SJCRH30 (cell line): ENCODE measurements around the gene EEF2K. TPM values are rescaled to one million over a fixed set of nuclear protein-coding genes. Genes with fewer than 3 reads are reported as not detected.
A peak's percentile ranks its signal among the peaks of the same experiment; 100 is the strongest.
"Not testable (repeated sequence)": the region's sequence is repeated elsewhere in the genome, so short reads cannot be mapped to it uniquely, and the experiment has no call there.

ENCODE experiments used
- DNase-seq, 2 experiments: peaks; one replicate each; pipeline ENCODE4 v3.0.0-alpha.2; 2015 to 2020
- H3K27ac ChIP-seq: fragments of 250-450 bp; sonication (Bioruptor Pico); 2 replicates; pipeline ENCODE4 v1.5.1; 2020; ENCODE audit warnings: mild to moderate bottlenecking, moderate library complexity
- H3K27me3 ChIP-seq: fragments of 250-450 bp; sonication (Bioruptor Pico); 2 replicates; pipeline ENCODE4 v1.5.1; 2020; ENCODE audit warnings: mild to moderate bottlenecking, moderate library complexity
- H3K36me3 ChIP-seq: fragments of 250-450 bp; sonication (Bioruptor Pico); 2 replicates; pipeline ENCODE4 v1.5.1; 2020; ENCODE audit warnings: mild to moderate bottlenecking, moderate library complexity
- H3K4me1 ChIP-seq: fragments of 250-450 bp; sonication (Bioruptor Pico); 2 replicates; pipeline ENCODE4 v1.5.1; 2020; ENCODE audit warnings: mild to moderate bottlenecking, moderate library complexity
- H3K4me3 ChIP-seq: fragments of 250-450 bp; sonication (Bioruptor Pico); 2 replicates; pipeline ENCODE4 v1.5.1; 2020; ENCODE audit warnings: mild to moderate bottlenecking, moderate library complexity
- H3K9me3 ChIP-seq: fragments of 250-450 bp; sonication (Bioruptor Pico); replicated peaks from 2 replicates; pipeline ENCODE4 v1.5.1; 2020; ENCODE audit warnings: mild to moderate bottlenecking, moderate library complexity
- total RNA-seq: library from RNA; depleted of rRNA; stranded (reverse); fragments of >200 nt; shearing (Covaris generic); gene quantifications from 2 replicates; pipeline ENCODE4 v1.2.3, GENCODE V29; 2014

The EEF2K gene
- total RNA-seq, 1 experiment from 2014 or later: 23.0 TPM

- Histone ChIP-seq H3K9me3 (no peaks in the 10 kb centered on the region), H3K4me1 (no peaks in the 10 kb centered on the region), H3K4me3 (peak overlapping the region; percentile 82), H3K27me3 (no peaks in the 10 kb centered on the region), H3K36me3 (no peaks in the 10 kb centered on the region), H3K27ac (peak overlapping the region; percentile 68)
- DNase-seq: peak; percentile 84 to 92
Observed at GRCh38 chr16:22297871-22298733, 92.0 kb downstream of the EEF2K start.

DNA sequence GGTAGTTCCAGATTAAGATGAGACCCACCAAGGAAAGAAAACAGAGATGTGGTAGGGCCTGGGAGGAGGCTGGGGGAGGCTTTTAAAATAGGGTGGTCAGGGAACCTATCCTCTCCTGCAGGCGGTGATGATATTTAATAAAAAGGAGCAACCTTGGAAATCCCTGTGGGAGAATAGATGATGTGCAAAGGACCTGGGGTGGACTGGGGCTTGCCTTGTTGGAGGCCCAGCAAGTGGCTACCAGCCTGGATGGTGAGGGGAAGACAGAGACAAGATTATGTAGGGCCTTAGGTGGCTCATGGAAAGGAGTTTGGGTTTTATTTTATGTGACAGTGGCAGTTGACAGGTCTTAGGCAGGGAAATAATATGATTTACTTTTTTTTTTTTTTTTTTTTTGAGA, 93.0 kb downstream of the EEF2K start:
- H3K27me3 ChIP-seq: no peaks in the 10 kb centered on the region
- no peak for DNase-seq
- H3K36me3 ChIP-seq: no peaks in the 10 kb centered on the region
- no peak overlapping the region for H3K4me3 ChIP-seq
- H3K27ac ChIP-seq: no peak overlapping the region
- no peaks in the 10 kb centered on the region for H3K4me1 ChIP-seq
- no peaks in the 10 kb centered on the region for H3K9me3 ChIP-seq

DNA sequence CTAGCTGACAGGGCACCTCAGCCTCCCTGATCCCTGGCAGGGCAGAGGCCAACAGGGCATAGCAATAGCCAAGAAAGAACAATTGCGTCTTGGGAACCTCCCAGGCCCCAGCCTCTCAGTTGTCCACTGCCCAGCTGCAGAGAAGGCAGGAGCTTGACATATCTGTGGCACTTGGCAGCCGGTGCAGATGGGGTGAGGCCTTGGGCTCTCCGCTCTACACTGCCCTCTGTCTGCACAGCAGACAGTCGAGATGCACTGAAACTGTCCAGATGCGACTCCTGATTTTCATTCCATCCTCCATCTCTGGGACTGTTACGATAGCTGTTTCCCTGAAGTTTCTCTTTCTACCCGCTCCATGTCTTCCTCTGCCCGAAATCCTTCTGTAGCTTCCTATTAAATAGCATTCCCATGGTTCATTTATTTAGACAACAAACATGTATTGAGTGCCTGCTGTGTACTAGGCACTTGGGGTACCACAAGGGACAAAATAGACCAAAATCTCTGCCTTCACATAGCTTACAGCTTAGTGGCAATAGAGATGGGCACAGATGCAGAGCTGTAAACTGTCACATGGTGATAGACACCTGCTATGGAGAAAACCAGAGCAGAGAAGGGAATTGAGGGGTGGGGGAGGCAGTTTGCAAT, 94.5 kb downstream of the EEF2K start:
- no peaks in the 10 kb centered on the region for H3K36me3 ChIP-seq
- H3K4me1 ChIP-seq: no peaks in the 10 kb centered on the region
- no peaks in the 10 kb centered on the region for H3K27me3 ChIP-seq
- DNase-seq: peak; percentile 39 to 48
- no peak overlapping the region for H3K27ac ChIP-seq
- H3K4me3 ChIP-seq: no peak overlapping the region
- no peaks in the 10 kb centered on the region for H3K9me3 ChIP-seq

GRCh38 chr16:22301423-22301822, 95.3 kb downstream of the EEF2K start:
- not testable (repeated sequence) for H3K27me3 ChIP-seq, DNase-seq, H3K9me3 ChIP-seq, H3K36me3 ChIP-seq, H3K27ac ChIP-seq, H3K4me3 ChIP-seq, H3K4me1 ChIP-seq

GRCh38 chr16:22302776-22303363, 96.8 kb downstream of the EEF2K start:
- Histone ChIP-seq H3K36me3 (peaks cover 3% of the 10 kb centered on the region; the same call in 1 of the 2 replicates), H3K4me3 (no peak overlapping the region), H3K4me1 (no peaks in the 10 kb centered on the region), H3K9me3 (no peaks in the 10 kb centered on the region), H3K27ac (no peak overlapping the region), H3K27me3 (no peaks in the 10 kb centered on the region)
- no peak for DNase-seq

DNA sequence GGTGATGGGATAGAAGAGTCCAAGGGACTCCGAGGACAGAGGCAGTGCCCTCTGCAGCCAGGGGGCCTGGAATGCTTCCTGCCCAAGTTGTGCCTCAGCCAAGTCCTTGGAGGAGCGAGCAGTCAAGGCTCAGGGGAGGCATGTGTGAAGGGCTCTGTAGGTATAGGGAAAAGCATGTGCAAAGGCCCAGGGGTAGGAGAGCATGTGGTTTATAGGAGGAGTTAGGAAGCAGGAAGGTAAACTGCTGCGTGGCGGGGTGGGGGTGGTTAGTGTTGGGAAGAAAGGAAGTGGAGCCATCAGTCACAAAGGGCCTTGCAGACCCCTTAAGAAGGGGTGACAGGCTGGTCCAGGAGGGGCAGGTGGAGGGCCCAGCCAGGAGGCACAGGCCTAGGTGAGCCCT, 98.3 kb downstream of the EEF2K start:
- Histone ChIP-seq H3K27ac (no peak overlapping the region), H3K27me3 (no peaks in the 10 kb centered on the region), H3K4me3 (no peak overlapping the region), H3K4me1 (no peaks in the 10 kb centered on the region), H3K36me3 (peaks cover 3% of the 10 kb centered on the region; the same call in 1 of the 2 replicates), H3K9me3 (no peaks in the 10 kb centered on the region)
- DNase-seq: no peak

- Histone ChIP-seq H3K27ac (no peak overlapping the region), H3K4me1 (no peaks in the 10 kb centered on the region), H3K36me3 (peaks cover 4% of the 10 kb centered on the region; the same call in 1 of the 2 replicates), H3K4me3 (no peak overlapping the region), H3K9me3 (no peaks in the 10 kb centered on the region), H3K27me3 (no peaks in the 10 kb centered on the region)
- no peak for DNase-seq
Observed at GRCh38 chr16:22306788-22307187, 100.7 kb downstream of the EEF2K start.

GRCh38 chr16:22307838-22308237, 101.8 kb downstream of the EEF2K start:
- peaks cover 6% of the 10 kb centered on the region; the same call in 1 of the 2 replicates for H3K36me3 ChIP-seq
- DNase-seq: no peak

DNA sequence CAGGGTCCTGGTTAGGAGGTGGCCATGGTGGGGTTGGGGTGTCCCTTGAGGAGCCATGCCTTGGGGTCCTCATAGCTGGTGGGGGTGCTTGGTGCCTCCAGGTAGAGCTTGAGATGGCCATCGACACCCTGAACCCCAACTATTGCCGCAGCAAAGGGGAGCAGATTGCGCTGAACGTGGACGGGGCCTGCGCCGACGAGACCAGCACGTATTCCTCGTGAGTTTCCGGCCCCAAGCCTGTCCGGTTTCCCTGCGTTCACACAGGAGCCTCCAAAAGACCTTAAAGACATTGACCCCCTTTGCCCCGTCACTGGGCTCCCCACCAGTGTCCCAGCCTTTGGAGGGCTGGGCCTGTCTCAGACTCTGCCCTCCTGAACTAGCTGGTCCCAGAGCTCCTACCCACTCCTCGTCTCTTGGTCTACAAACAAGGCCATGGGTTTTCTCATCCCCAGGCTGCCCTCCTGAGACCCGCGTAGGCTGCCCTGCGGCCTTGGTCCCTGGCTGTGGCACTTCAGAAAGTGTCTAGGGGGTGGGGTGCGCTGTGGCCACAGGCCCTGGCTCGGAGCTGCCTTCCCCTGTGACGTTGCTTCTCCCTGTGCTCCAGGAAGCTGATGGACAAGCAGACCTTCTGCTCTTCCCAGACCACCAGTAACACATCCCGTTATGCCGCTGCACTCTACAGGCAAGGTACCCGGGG, 102.9 kb downstream of the EEF2K start:
- Histone ChIP-seq H3K27ac (no peak overlapping the region), H3K4me1 (no peaks in the 10 kb centered on the region), H3K27me3 (no peaks in the 10 kb centered on the region), H3K4me3 (no peak overlapping the region), H3K9me3 (no peaks in the 10 kb centered on the region), H3K36me3 (peaks cover 6% of the 10 kb centered on the region; the same call in 1 of the 2 replicates)
- DNase-seq: no peak

More at GRCh38 chr16:22307838-22308237, 101.8 kb downstream of the EEF2K start:
- no peak overlapping the region for H3K27ac ChIP-seq
- H3K4me1 ChIP-seq: no peaks in the 10 kb centered on the region
- H3K27me3 ChIP-seq: no peaks in the 10 kb centered on the region
- H3K4me3 ChIP-seq: no peak overlapping the region
- no peaks in the 10 kb centered on the region for H3K9me3 ChIP-seq

DNA sequence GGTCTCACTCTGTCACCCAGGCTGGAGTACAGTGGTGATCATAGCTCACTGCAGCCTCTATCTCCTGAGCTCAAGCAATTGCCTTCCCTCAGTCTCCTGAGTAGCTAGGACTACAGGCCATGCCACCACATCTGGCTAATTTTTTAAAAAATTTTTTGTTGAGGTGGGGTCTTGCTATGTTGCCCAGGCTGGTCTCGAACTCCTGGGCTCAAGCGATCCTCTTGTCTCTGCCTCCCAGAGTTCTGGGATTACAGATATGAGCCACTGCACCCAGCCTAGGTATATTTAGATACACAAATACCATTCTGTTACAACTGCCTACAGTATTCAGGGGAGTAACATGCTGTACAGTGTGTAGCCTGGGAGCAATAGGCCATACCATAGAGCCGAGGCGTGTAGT, 105.4 kb downstream of the EEF2K start:
- Histone ChIP-seq H3K27me3 (no peaks in the 10 kb centered on the region), H3K9me3 (no peaks in the 10 kb centered on the region), H3K4me1 (no peaks in the 10 kb centered on the region), H3K36me3 (peaks cover 10% of the 10 kb centered on the region; the same call in 1 of the 2 replicates), H3K27ac (no peak overlapping the region), H3K4me3 (no peak overlapping the region)
- no peak for DNase-seq

DNA sequence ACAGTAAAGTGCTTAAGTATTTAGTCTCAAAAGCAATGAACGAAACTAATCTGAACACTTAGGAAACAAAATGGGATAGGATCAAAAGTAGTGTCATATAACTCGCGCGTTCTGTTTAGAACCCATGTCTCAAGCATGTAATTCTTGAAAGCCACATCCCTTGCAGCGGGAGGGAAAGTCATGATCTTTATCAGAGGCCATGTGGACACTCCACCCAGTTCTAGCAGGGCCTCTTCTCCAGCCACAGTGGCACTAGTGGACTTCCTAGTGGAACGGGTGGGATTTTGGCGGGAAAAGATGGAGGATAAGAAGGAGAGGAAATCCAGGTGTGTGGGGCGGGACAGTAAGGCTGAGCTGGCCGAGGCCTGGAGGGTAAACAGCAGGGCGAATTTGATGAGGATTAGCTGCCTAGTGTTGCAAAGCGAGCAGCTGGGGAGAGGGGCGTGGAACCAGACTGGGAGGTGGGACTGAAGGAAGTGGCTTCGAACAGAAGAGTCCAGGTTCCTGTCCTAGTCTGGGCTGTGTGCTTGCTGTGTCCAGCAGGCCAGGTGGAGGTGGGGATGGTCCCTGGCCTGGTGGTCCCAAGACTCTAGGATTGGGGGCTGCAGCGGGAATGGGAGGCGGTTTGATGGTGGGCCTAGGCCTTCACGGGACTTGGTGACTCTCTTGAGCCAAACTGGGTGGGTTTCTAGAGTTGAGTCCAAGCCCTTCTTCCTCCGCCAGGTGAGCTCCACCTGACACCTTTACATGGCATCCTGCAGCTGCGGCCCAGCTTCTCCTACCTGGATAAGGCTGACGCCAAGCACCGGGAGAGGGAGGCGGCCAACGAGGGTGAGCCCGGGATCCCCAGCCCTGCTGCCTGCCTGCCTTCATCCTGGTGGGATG, 107.1 kb downstream of the EEF2K start:
- Histone ChIP-seq H3K4me3 (no peak overlapping the region), H3K9me3 (no peaks in the 10 kb centered on the region), H3K36me3 (peaks cover 9% of the 10 kb centered on the region; the same call in 1 of the 2 replicates), H3K27me3 (no peaks in the 10 kb centered on the region), H3K4me1 (no peaks in the 10 kb centered on the region), H3K27ac (no peak overlapping the region)
- no peak for DNase-seq

DNA sequence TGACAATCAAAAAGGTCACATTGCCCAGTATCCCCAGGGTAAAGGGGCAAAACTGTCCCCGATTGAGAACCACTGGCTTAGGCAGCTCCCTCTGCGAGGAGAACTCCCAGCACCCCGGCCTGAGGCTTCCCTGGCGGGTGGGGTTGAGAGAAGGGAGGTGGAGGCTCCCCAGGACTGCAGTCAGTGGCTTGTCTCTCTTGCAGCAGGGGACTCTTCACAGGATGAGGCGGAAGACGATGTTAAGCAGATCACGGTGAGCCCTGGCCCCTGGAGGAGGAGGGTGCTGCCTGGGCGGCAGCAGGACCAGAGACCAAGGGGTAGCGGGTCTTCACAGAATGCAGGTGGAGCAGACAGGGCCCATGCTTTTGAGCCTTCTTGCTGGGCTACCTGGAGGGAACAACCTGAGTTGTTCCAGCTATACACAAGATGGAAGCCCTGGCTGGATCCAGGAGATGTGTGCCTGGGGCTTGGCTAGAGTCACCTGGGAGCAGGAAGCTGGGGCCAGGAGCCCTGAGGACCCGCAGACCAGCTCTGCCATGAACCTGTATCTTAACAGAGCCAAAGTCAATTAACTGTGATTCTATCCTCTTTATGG, 107.9 kb downstream of the EEF2K start:
- Histone ChIP-seq H3K36me3 (peaks cover 11% of the 10 kb centered on the region; the same call in 1 of the 2 replicates), H3K27ac (no peak overlapping the region), H3K4me1 (no peaks in the 10 kb centered on the region), H3K4me3 (no peak overlapping the region), H3K9me3 (no peaks in the 10 kb centered on the region), H3K27me3 (no peaks in the 10 kb centered on the region)
- no peak for DNase-seq
